H9 (cell line): ENCODE measurements around the gene KCMF1. TPM values are rescaled to one million over a fixed set of nuclear protein-coding genes. Genes with fewer than 3 reads are reported as not detected.

Experiments
- DNase-seq: peaks from one replicate; pipeline ENCODE4 v3.0.0-alpha.2; 2017
- H2AFZ ChIP-seq: one replicate; pipeline ENCODE4 v1.6.1; 2013; ENCODE audit warnings: mild to moderate bottlenecking, low read length, control low read depth, moderate library complexity
- H2AK5ac ChIP-seq: 2 replicates; pipeline ENCODE4 v1.6.1; 2013; ENCODE audit warnings: low read length, control low read depth, mixed read lengths; ENCODE audit not compliant: insufficient read length
- H2BK120ac ChIP-seq: one replicate; pipeline ENCODE4 v1.6.1; 2013; ENCODE audit warnings: low read depth, mild to moderate bottlenecking, low read length, control low read depth, inconsistent platforms; ENCODE audit not compliant: poor library complexity, severe bottlenecking
- H2BK12ac ChIP-seq: 2 replicates; pipeline ENCODE4 v1.6.1; 2013; ENCODE audit warnings: low read length, control low read depth, mixed read lengths, low read depth; ENCODE audit not compliant: insufficient read length
- H2BK15ac ChIP-seq: 2 replicates; pipeline ENCODE4 v1.6.1; 2013; ENCODE audit warnings: low read depth, low read length, control low read depth
- H2BK20ac ChIP-seq: one replicate; pipeline ENCODE4 v1.6.1; 2013; ENCODE audit warnings: low read depth, mild to moderate bottlenecking, low read length, control low read depth, inconsistent platforms; ENCODE audit not compliant: poor library complexity, severe bottlenecking
- H2BK5ac ChIP-seq: 2 replicates; pipeline ENCODE4 v1.6.1; 2013; ENCODE audit warnings: low read length, control low read depth, mixed read lengths; ENCODE audit not compliant: insufficient read length
- H3K14ac ChIP-seq: 2 replicates; pipeline ENCODE4 v1.6.1; 2013; ENCODE audit warnings: low read length, control low read depth; ENCODE audit not compliant: insufficient read depth
- H3K18ac ChIP-seq: 2 replicates; pipeline ENCODE4 v1.6.1; 2013; ENCODE audit warnings: low read depth, mild to moderate bottlenecking, mixed read lengths, low read length, control low read depth; ENCODE audit not compliant: insufficient read length
- H3K23ac ChIP-seq: 2 replicates; pipeline ENCODE4 v1.6.1; 2013; ENCODE audit warnings: low read length, control low read depth, mixed read lengths, low read depth; ENCODE audit not compliant: insufficient read length
- H3K23me2 ChIP-seq: 2 replicates; pipeline ENCODE4 v1.6.1; 2013; ENCODE audit warnings: low read depth, mild to moderate bottlenecking, mixed read lengths, low read length, control low read depth; ENCODE audit not compliant: insufficient read length, poor library complexity, severe bottlenecking
- H3K27ac ChIP-seq: 2 replicates; pipeline ENCODE4 v1.5.1; 2013; ENCODE audit warnings: low read length, control low read depth, mixed read lengths, low read depth; ENCODE audit not compliant: insufficient read length
- H3K27me3 ChIP-seq: 2 replicates; pipeline ENCODE4 v1.6.1; 2013; ENCODE audit warnings: low read length, control low read depth, inconsistent platforms; ENCODE audit not compliant: insufficient read depth
- H3K4ac ChIP-seq: 2 replicates; pipeline ENCODE4 v1.6.1; 2013; ENCODE audit warnings: low read depth, mild to moderate bottlenecking, control low read depth, inconsistent platforms, low read length, moderate library complexity
- H3K4me1 ChIP-seq: 2 replicates; pipeline ENCODE4 v1.6.1; 2013; ENCODE audit warnings: low read length, control low read depth, inconsistent platforms; ENCODE audit not compliant: insufficient read depth
- H3K4me2 ChIP-seq: 2 replicates; pipeline ENCODE4 v1.6.1; 2013; ENCODE audit warnings: low read length, control low read depth, mixed read lengths; ENCODE audit not compliant: insufficient read length, insufficient read depth
- H3K56ac ChIP-seq: 2 replicates; pipeline ENCODE4 v1.6.1; 2013; ENCODE audit warnings: low read depth, mild to moderate bottlenecking, mixed read lengths, low read length, control low read depth; ENCODE audit not compliant: insufficient read length
- H3K79me1 ChIP-seq: 2 replicates; pipeline ENCODE4 v1.6.1; 2013; ENCODE audit warnings: low read depth, mild to moderate bottlenecking, moderate library complexity, low read length, control low read depth, inconsistent platforms; ENCODE audit not compliant: insufficient read depth, poor library complexity, severe bottlenecking
- H3K79me2 ChIP-seq: 2 replicates; pipeline ENCODE4 v1.6.1; 2013; ENCODE audit warnings: low read length, control low read depth, inconsistent platforms; ENCODE audit not compliant: insufficient read depth
- H3K9ac ChIP-seq: 2 replicates; pipeline ENCODE4 v1.6.1; 2013; ENCODE audit warnings: low read length, control low read depth, mixed read lengths; ENCODE audit not compliant: insufficient read length; ENCODE audit errors: extremely low read depth
- H3K9me3 ChIP-seq: one replicate; pipeline ENCODE4 v1.6.1; 2013; ENCODE audit warnings: low read depth, low read length, inconsistent platforms; ENCODE audit not compliant: control insufficient read depth
- H3T11ph ChIP-seq: one replicate; pipeline ENCODE4 v1.6.1; 2013; ENCODE audit warnings: mild to moderate bottlenecking, low read length, control low read depth, inconsistent platforms
- H4K20me1 ChIP-seq: one replicate; pipeline ENCODE4 v1.6.1; 2013; ENCODE audit not compliant: control insufficient read depth, insufficient read length, insufficient read depth
- H4K5ac ChIP-seq: 2 replicates; pipeline ENCODE4 v1.6.1; 2013; ENCODE audit warnings: low read depth, mild to moderate bottlenecking, mixed read lengths, low read length, control low read depth; ENCODE audit not compliant: insufficient read length
- H4K8ac ChIP-seq: replicated peaks from 2 replicates; pipeline ENCODE4 v1.6.1; 2013; ENCODE audit warnings: low read length, control low read depth, mixed read lengths, low read depth; ENCODE audit not compliant: insufficient read length
- H4K91ac ChIP-seq: 2 replicates; pipeline ENCODE4 v1.6.1; 2013; ENCODE audit warnings: low read depth, mild to moderate bottlenecking, moderate library complexity, mixed read lengths, low read length, control low read depth; ENCODE audit not compliant: insufficient read length
- H3K27ac Mint-ChIP-seq, 3 experiments: 2 replicates in 2 of 3; 3 replicates in 1 of 3; pipeline ENCODE4 v1.8.0; 2020 to 2021; ENCODE audit warnings: mixed read lengths in 3 of 3, mild to moderate bottlenecking in 1 of 3, moderate library complexity in 1 of 3
- H3K27me3 Mint-ChIP-seq: 2 replicates; pipeline ENCODE4 v1.8.0; 2021; ENCODE audit warnings: low read depth, mild to moderate bottlenecking, moderate library complexity, mixed read lengths
- H3K36me3 Mint-ChIP-seq, 3 experiments: 2 replicates in 2 of 3; 3 replicates in 1 of 3; pipeline ENCODE4 v1.8.0; 2020 to 2021; ENCODE audit warnings: low read depth in 3 of 3, mixed read lengths in 3 of 3; ENCODE audit not compliant: insufficient read depth in 1 of 3
- H3K4me1 Mint-ChIP-seq, 2 experiments: 2 replicates each; pipeline ENCODE4 v1.8.0; 2020; ENCODE audit warnings: mixed read lengths in 2 of 2
- H3K4me3 Mint-ChIP-seq, 2 experiments: 2 replicates in 1 of 2; 3 replicates in 1 of 2; pipeline ENCODE4 v1.8.0; 2020 to 2021; ENCODE audit warnings: mild to moderate bottlenecking in 2 of 2, mixed read lengths in 2 of 2, moderate library complexity in 1 of 2
- H3K9me3 Mint-ChIP-seq, 2 experiments: 2 replicates in 1 of 2; 3 replicates in 1 of 2; pipeline ENCODE4 v1.8.0; 2020; ENCODE audit warnings: mild to moderate bottlenecking in 2 of 2, mixed read lengths in 2 of 2, moderate library complexity in 1 of 2
- CTCF ChIP-seq: fragments of 200-600 bp; sonication (generic); conservative IDR thresholded peaks from 3 replicates; pipeline ENCODE4 v1.8.0; 2021; ENCODE audit warnings: antibody characterized with exemption, mild to moderate bottlenecking
- WGBS: extraction: QIAGEN DNeasy Blood & Tissue Kit; methylation state at CpG from one replicate; pipeline ENCODE4 v1.1.7; 2013; ENCODE audit warnings: missing lambda C conversion rate, low lambda C conversion rate, mixed read lengths; ENCODE audit not compliant: insufficient read length; ENCODE audit errors: extremely low coverage; 5-methylcytosine and 5-hydroxymethylcytosine counted together
- total RNA-seq: library from RNA; stranded (reverse); gene quantifications from 2 replicates; pipeline ENCODE4 v1.2.1, GENCODE V29; 2021

The KCMF1 gene
- total RNA-seq, 1 experiment from 2014 or later: 113 TPM

GRCh38 chr2:85037622-85038021 lies 66.7 kb downstream of the KCMF1 start:
- H3K4me2 ChIP-seq: no peak overlapping the region
- no peaks in the 10 kb centered on the region for H3K79me2 ChIP-seq
- H2AK5ac ChIP-seq: no peak overlapping the region
- H3K9ac ChIP-seq: no peak overlapping the region
- H3K4me1 ChIP-seq: no peaks in the 10 kb centered on the region
- H4K8ac ChIP-seq: no peak overlapping the region
- no peak overlapping the region for H2BK15ac ChIP-seq
- Mint-ChIP-seq H3K36me3 (peaks cover 17 to 49% (median 44%) of the 10 kb centered on the region in 3 experiments; a peak in 6 of 7 replicates), H3K4me1 (peaks cover 18 to 29% of the 10 kb centered on the region in 2 experiments), H3K4me3 (no peak overlapping the region), H3K27me3 (no peaks in the 10 kb centered on the region), H3K9me3 (no peaks in the 10 kb centered on the region), H3K27ac (peak overlapping the region in 1 of 3 experiments; percentile 72; a peak in 1 of 7 replicates)
- H4K5ac ChIP-seq: no peak overlapping the region
- no peak overlapping the region for H2BK5ac ChIP-seq
- no peak for TF ChIP-seq CTCF
- H3K79me1 ChIP-seq: peaks cover 4% of the 10 kb centered on the region
- no peak overlapping the region for H3T11ph ChIP-seq
- no peaks in the 10 kb centered on the region for H3K9me3 ChIP-seq
- no peak overlapping the region for H3K56ac ChIP-seq
- no peaks in the 10 kb centered on the region for H4K20me1 ChIP-seq
- H2AFZ ChIP-seq: no peak overlapping the region
- H3K23ac ChIP-seq: no peak overlapping the region
- H4K91ac ChIP-seq: no peak overlapping the region
- no peaks in the 10 kb centered on the region for H3K23me2 ChIP-seq
- H3K14ac ChIP-seq: no peak overlapping the region
- no peak overlapping the region for H3K4ac ChIP-seq
- no peak for DNase-seq
- H2BK120ac ChIP-seq: no peak overlapping the region
- no peak overlapping the region for H3K18ac ChIP-seq
- no CpG with 5 or more reads among the region's 7 CpGs for WGBS
- no peak overlapping the region for H2BK12ac ChIP-seq
- H3K27ac ChIP-seq: no peak overlapping the region
- no peak overlapping the region for H2BK20ac ChIP-seq
- H3K27me3 ChIP-seq: no peaks in the 10 kb centered on the region
